Gastrocnemius medialis (tissue), 4 donors: ENCODE data around the gene EPHA4.

Experiments used
- CTCF ChIP-seq, 5 experiments: fragments of 450-650 bp in 3 of 5; fragments of 200-600 bp in 2 of 5; sonication (generic) in 2 of 5; IDR thresholded peaks in 4 of 5; conservative IDR thresholded peaks in 1 of 5; 1 replicate in 4 of 5; 2 replicates in 1 of 5; pipeline ENCODE4 v1.5.1; 2016 to 2019; ENCODE audit warnings: antibody characterized with exemption in 5 of 5, mild to moderate bottlenecking in 3 of 5, moderate library complexity in 3 of 5
- POLR2A ChIP-seq, 2 donors: fragments of 450-650 bp; IDR thresholded peaks; one replicate each; pipeline ENCODE4 v1.6.1; 2017; ENCODE audit warnings: antibody characterized with exemption in 2 of 2, mild to moderate bottlenecking in 2 of 2, moderate library complexity in 2 of 2

- TF ChIP-seq CTCF (IDR thresholded peaks at IDR 0.05 in 4 of 5, conservative IDR thresholded peaks at IDR 0.05 in 1 of 5) (no peak), POLR2A (IDR thresholded peaks at IDR 0.05) (no peak)
Measured at GRCh38 chr2:221518935-221519625, 53.0 kb downstream of the EPHA4 start.
